ENCODE results near the gene RALGPS1. TPM values are rescaled to one million over a fixed set of nuclear protein-coding genes. Genes with fewer than 3 reads are reported as not detected.

Gene RALGPS1
- total RNA-seq, 1 experiment from 2014 or later, result 18.6 TPM

DNA sequence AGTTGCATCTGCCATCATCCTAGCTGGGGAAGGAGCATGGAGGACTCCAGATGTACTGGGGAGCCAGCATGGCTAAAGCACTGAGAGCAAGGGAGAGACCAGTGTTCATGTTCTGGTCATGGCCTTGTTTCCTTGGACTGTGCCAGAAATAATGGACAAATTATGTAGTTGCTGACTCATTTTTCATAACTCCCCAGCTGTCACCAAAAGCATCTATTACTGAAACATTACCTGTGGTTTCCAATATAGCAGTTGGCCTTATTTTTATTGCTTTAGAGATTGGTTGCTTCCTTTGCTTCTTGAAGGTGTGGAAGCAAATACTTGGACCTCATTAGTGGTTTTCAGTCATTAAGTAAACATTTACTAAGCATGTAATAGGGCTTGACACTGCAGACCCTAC is 11.3 kb downstream of the RALGPS1 start:
- no peaks in the 10 kb centered on the region for H3K27me3 ChIP-seq (ENCODE audit: insufficient read depth, low read length)
- no peak overlapping the region for H2BK15ac ChIP-seq (ENCODE audit: low read depth, low read length)
- no peak overlapping the region for H3K9ac ChIP-seq (ENCODE audit: extremely low read depth, insufficient read length, low read length)
- no peaks in the 10 kb centered on the region for H3K23me2 ChIP-seq (ENCODE audit: insufficient read length, low read depth, low read length, poor library complexity, severe bottlenecking)
- no peak overlapping the region for H2BK20ac ChIP-seq (ENCODE audit: low read depth, low read length, poor library complexity, severe bottlenecking)
- H4K8ac ChIP-seq (replicated peaks; ENCODE audit: insufficient read length, low read depth, low read length), result no peak overlapping the region
- Mint-ChIP-seq H3K27me3 (ENCODE audit: low read depth) (no peaks in the 10 kb centered on the region; the same call in 1 of the 2 replicates), H3K4me1 (0 out of 4 replicates have a peak, but pooled peaks cover 0 to 5% of the 10 kb centered on the region in 2 experiments), H3K27ac (no peak overlapping the region), H3K9me3 (no peaks in the 10 kb centered on the region), H3K4me3 (no peak overlapping the region), H3K36me3 (ENCODE audit: insufficient read depth in 1 of 3, low read depth in 3 of 3) (no peaks in the 10 kb centered on the region; a peak in 1 of 7 replicates)
- no peak overlapping the region for H2BK12ac ChIP-seq (ENCODE audit: insufficient read length, low read depth, low read length)
- H4K5ac ChIP-seq (ENCODE audit: insufficient read length, low read depth, low read length), result no peak overlapping the region
- no peaks in the 10 kb centered on the region for H3K79me2 ChIP-seq (ENCODE audit: insufficient read depth, low read length)
- no peak overlapping the region for H2BK120ac ChIP-seq (ENCODE audit: low read depth, low read length, poor library complexity, severe bottlenecking)
- H4K91ac ChIP-seq (ENCODE audit: insufficient read length, low read depth, low read length), result no peak overlapping the region
- H3K14ac ChIP-seq (ENCODE audit: insufficient read depth, low read length), result no peak overlapping the region
- no peaks in the 10 kb centered on the region for H3K79me1 ChIP-seq (ENCODE audit: insufficient read depth, low read depth, low read length, poor library complexity, severe bottlenecking)
- H3K23ac ChIP-seq (ENCODE audit: insufficient read length, low read depth, low read length), result no peak overlapping the region
- no peaks in the 10 kb centered on the region for H4K20me1 ChIP-seq (ENCODE audit: control insufficient read depth, insufficient read depth, insufficient read length)
- no peaks in the 10 kb centered on the region for H3K9me3 ChIP-seq (ENCODE audit: control insufficient read depth, low read depth, low read length)
- H3T11ph ChIP-seq (ENCODE audit: low read length), result no peak overlapping the region
- no peak overlapping the region for H2AK5ac ChIP-seq (ENCODE audit: insufficient read length, low read length)
- no peak overlapping the region for H3K56ac ChIP-seq (ENCODE audit: insufficient read length, low read depth, low read length)
- no peak overlapping the region for H2BK5ac ChIP-seq (ENCODE audit: insufficient read length, low read length)
- H3K18ac ChIP-seq (ENCODE audit: insufficient read length, low read depth, low read length), result no peak overlapping the region
- no peak overlapping the region for H3K4ac ChIP-seq (ENCODE audit: low read depth, low read length)
- TF ChIP-seq, protein P1, sequence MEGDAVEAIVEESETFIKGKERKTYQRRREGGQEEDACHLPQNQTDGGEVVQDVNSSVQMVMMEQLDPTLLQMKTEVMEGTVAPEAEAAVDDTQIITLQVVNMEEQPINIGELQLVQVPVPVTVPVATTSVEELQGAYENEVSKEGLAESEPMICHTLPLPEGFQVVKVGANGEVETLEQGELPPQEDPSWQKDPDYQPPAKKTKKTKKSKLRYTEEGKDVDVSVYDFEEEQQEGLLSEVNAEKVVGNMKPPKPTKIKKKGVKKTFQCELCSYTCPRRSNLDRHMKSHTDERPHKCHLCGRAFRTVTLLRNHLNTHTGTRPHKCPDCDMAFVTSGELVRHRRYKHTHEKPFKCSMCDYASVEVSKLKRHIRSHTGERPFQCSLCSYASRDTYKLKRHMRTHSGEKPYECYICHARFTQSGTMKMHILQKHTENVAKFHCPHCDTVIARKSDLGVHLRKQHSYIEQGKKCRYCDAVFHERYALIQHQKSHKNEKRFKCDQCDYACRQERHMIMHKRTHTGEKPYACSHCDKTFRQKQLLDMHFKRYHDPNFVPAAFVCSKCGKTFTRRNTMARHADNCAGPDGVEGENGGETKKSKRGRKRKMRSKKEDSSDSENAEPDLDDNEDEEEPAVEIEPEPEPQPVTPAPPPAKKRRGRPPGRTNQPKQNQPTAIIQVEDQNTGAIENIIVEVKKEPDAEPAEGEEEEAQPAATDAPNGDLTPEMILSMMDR (conservative IDR thresholded peaks at IDR 0.05), result no peak
- H3K27ac ChIP-seq (ENCODE audit: insufficient read length, low read depth, low read length), result no peak overlapping the region
- no peak for DNase-seq
- H3K4me2 ChIP-seq (ENCODE audit: insufficient read depth, insufficient read length, low read length), result no peak overlapping the region
- H3K4me1 ChIP-seq (ENCODE audit: insufficient read depth, low read length), result no peaks in the 10 kb centered on the region
- no peak overlapping the region for H2AFZ ChIP-seq (ENCODE audit: low read length)

Measured in H9 (cell line).